ENCODE measurements around the gene TMEM91.

- TF ChIP-seq CTCF (conservative IDR thresholded peaks at IDR 0.05 in 1 of 2, IDR thresholded peaks at IDR 0.05 in 1 of 2; ENCODE audit: low read depth in 1 of 2, low read length in 2 of 2): no peak
- no peak for TF ChIP-seq EZH2 (IDR thresholded peaks at IDR 0.05; ENCODE audit: low read length, missing control alignments)
These were observed 4.8 kb upstream of the TMEM91 start for GRCh38 chr19:41371541-41371940.

Measured in fibroblast of lung (primary cell).